ENCODE results near the gene DCAKD. TPM values are rescaled to one million over a fixed set of nuclear protein-coding genes. Genes with fewer than 3 reads are reported as not detected.

The DCAKD gene
- total RNA-seq, 1 donor from 2014 or later, result 32.1 TPM

GRCh38 chr17:44981221-44981968, 70.0 kb downstream of the DCAKD start:
- DNase-seq (ENCODE audit: low spot score), result no peak
- intact Hi-C loops (cut with DNase I), result no loop called here

- intact Hi-C loops (cut with DNase I), result loop anchor here (2.0 kb wide), 1 partner anchor 63 kb away; no protein-coding TSS in a partner anchor
- no peak for DNase-seq (ENCODE audit: low spot score)
Measured at GRCh38 chr17:44979426-44979995, 71.9 kb downstream of the DCAKD start.

GRCh38 chr17:44978807-44979206, 72.6 kb downstream of the DCAKD start:
- no peak for DNase-seq (ENCODE audit: low spot score)
- intact Hi-C loops (cut with DNase I), result loop anchor here (2.0 kb wide), 1 partner anchor 62 kb away; no protein-coding TSS in a partner anchor

- DNase-seq (ENCODE audit: low spot score), result no peak
Measured at GRCh38 chr17:44977814-44978550, 73.5 kb downstream of the DCAKD start.

GRCh38 chr17:44977065-44977464, 74.4 kb downstream of the DCAKD start:
- DNase-seq (ENCODE audit: low spot score), result no peak
- intact Hi-C loops (cut with DNase I), result no loop called here

More at GRCh38 chr17:44977814-44978550, 73.5 kb downstream of the DCAKD start:
- intact Hi-C loops (cut with DNase I), result loop anchor here (2.0 kb wide), 1 partner anchor 61 kb away; no protein-coding TSS in a partner anchor

- no peak for DNase-seq (ENCODE audit: low spot score)
- intact Hi-C loops (cut with DNase I), result no loop called here
Measured at GRCh38 chr17:44976206-44976605, 75.2 kb downstream of the DCAKD start.

Other genes with a start within 250 kb of the DCAKD start
- 32.0 TPM for gene GJC1, start 221.3 kb downstream of the DCAKD start, total RNA-seq
- 10.3 TPM for gene HIGD1B, start 203.7 kb downstream of the DCAKD start, total RNA-seq
- 62.0 TPM for gene EFTUD2, start 152.2 kb downstream of the DCAKD start, total RNA-seq
- 7.0 TPM for gene GFAP, start 136.1 kb downstream of the DCAKD start, total RNA-seq
- 0.13 TPM for gene KIF18B, start 103.9 kb downstream of the DCAKD start, total RNA-seq
- 0.97 TPM for gene C1QL1, start 83.3 kb downstream of the DCAKD start, total RNA-seq
- gene NMT1, start 9.7 kb upstream of the DCAKD start, total RNA-seq, result 74.8 TPM
- gene PLCD3, start 80.9 kb upstream of the DCAKD start, total RNA-seq, result 87.6 TPM
- 6.4 TPM for gene ACBD4, start 84.1 kb upstream of the DCAKD start, total RNA-seq
- 19.8 TPM for gene HEXIM1, start 96.8 kb upstream of the DCAKD start, total RNA-seq
- gene HEXIM2, start 110.2 kb upstream of the DCAKD start, total RNA-seq, result 3.3 TPM
- 12.2 TPM for gene FMNL1, start 170.3 kb upstream of the DCAKD start, total RNA-seq
- not detected for gene SPATA32, start 210.5 kb upstream of the DCAKD start, total RNA-seq

Measured in cardiac septum (tissue), 1 donor.